ENCODE results near the gene CAPN15.
A peak's percentile ranks its signal among the peaks of the same experiment; 100 is the strongest.
"Not testable (repeated sequence)": the region's sequence is repeated elsewhere in the genome, so short reads cannot be mapped to it uniquely, and the experiment has no call there.

CAPN15 gene

DNA sequence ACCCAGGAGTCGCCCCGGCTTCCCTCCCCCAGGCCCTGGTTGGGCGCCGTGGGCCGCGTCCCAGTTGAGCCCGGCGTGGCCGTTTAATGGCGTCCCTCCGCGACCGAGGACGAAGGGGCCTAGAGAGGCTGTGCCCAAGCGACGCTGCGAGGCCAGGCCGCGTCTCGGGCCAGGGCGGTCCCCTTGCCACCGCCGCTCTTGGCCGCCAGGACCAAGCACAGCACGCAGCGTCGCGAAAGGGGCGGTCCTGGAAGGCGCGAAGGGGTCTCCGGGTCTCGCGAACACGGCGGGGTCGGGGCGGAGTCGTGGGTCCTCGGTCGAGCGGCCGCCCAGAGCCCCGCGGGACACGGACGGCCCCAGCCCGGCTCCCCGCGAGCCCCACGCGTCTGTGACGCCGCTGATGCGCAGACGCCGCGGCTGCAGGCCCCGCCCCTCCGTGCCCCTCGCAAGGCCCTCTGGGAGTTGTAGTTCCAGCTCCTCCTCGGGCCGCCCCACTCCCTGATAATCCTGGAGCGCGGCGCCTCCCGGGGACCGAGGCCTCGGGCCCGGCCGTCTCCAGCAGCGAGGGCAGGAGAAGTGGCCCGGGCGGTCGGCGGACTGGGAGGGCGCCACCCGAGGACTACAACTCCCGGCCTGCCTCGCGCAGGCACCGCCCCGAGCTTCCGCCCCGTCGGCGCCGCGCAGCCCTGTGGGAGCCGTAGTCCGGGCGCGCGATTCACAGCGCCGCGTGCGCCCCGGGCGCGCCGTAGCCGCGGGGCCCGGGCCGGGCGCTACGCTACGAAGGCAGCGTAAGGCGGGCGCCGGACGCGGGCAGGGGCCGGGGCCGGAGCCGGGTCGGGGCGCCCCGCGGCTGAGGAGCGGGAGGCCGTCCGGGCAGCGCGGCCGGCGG is at the start of gene CAPN15:
Gene CAPN15, plus strand, starts transcription at position 698 of the 889 bp plus-strand sequence. CDS start 19,127 bp downstream, outside the sequence.
- Histone ChIP-seq H3K4me1 (ENCODE audit: insufficient read depth, low read length) (peaks cover 33% of the 10 kb centered on the region), H3K36me3 (ENCODE audit: insufficient read depth, low read length) (no peaks in the 10 kb centered on the region)

DNA sequence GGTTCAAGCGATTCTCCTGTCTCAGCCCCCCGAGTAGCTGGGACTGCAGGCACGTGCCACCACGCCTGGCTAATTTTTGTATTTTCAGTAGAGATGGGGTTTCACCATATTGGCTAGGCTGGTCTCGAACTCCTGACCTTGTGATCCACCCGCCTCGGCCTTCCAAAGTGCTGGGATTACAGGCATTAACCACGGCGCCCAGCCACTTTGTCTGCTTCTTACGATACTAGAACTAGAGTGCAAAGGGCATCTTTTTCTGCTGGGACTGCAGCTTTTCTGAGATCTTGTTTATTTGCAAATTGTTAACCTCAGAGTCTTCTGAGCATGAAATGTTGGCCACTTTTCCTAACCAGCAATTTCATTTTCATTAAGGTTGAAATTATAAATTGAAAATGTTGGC is 49.2 kb upstream of the CAPN15 start:
- not testable (repeated sequence) for H3K36me3 ChIP-seq (ENCODE audit: insufficient read depth, low read length); H3K27me3 ChIP-seq (ENCODE audit: control insufficient read depth in 1 of 2, insufficient read depth in 2 of 2, low read length in 2 of 2); H3K9ac ChIP-seq (ENCODE audit: low read length); H3K27ac ChIP-seq (ENCODE audit: low read depth, low read length); H3K4me3 ChIP-seq (ENCODE audit: low read depth in 1 of 2, low read length in 2 of 2); H3K4me1 ChIP-seq (ENCODE audit: insufficient read depth, low read length); H3K9me3 ChIP-seq (ENCODE audit: low read length)

More for the DNA sequence above, at the start of gene CAPN15:
- Histone ChIP-seq H3K9ac (ENCODE audit: low read length) (peak within 1 kb of the TSS; percentile 84), H3K27ac (ENCODE audit: low read depth, low read length) (peak within 1 kb of the TSS; percentile 90), H3K9me3 (ENCODE audit: low read length) (no peaks in the 10 kb centered on the region), H3K4me3 (ENCODE audit: low read depth in 1 of 2, low read length in 2 of 2) (peak within 1 kb of the TSS; percentile 83 to 86), H3K27me3 (ENCODE audit: control insufficient read depth in 1 of 2, insufficient read depth in 2 of 2, low read length in 2 of 2) (no peaks in the 10 kb centered on the region)

DNA sequence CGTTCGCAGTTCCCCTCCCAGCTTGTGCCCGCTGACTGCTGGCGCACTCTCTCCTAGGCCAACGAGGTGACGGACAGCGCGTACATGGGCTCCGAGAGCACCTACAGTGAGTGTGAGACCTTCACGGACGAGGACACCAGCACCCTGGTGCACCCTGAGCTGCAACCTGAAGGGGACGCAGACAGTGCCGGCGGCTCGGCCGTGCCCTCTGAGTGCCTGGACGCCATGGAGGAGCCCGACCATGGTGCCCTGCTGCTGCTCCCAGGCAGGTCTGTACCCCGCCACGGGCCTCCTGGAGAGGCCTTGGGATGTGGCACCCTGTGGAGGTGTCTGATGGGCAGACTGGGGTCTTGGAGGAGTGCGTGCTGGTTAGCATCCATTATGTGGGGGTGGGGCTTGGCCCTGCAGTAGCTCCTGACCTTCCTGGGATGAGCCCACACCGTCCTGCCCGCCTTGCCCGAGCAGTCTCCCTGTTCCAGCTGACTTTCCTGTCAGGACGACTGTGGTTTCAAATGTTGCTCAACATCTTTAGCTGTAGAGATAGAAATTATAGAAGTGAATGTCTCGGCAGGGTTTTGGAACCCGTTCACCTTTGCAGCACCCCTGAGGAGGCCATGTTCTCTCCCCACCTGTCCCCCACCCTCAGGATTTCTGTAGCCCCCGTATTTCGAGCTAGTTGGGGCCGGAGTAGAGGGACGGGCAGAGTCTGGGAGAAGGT is 44.9 kb upstream of the CAPN15 start:
- Histone ChIP-seq H3K9ac (ENCODE audit: low read length) (no peak overlapping the region), H3K27ac (ENCODE audit: low read depth, low read length) (no peak overlapping the region), H3K36me3 (ENCODE audit: insufficient read depth, low read length) (no peaks in the 10 kb centered on the region)

DNA sequence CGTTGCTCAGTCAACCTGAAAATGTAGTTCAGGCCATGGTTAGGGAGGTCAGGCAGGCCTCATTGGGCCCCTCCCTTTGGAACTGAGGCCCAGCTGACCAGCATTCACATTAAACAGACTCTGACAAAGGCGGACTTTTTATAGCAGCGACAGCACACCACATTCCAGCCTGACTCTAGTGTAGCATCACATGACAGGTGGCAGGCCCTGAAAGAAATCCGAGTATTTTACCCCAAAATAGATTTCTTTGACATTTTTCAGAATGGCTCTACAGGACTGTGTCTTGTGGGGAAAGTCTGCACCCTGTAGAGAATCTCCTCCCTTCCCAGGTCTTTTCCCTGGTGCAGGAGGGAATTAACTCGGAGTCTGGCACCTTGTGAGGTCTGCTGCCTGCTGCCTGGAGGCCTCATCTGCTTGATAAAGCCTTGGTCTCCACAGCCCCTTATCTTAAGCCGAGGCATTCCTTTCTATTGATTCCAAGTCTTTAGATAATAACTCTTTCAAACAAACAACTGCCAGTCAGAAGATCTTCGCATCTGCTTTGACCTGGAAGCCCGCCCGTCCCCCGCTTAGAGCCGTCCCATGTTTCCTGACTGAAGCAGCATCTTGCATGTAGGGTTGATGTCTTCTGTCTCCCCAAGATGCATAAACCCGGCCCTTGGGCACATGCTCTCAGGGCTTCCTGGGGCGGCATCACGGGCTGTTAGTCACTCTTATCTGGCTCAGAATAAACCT is 44.0 kb upstream of the CAPN15 start:
- Histone ChIP-seq H3K4me1 (ENCODE audit: insufficient read depth, low read length) (no peaks in the 10 kb centered on the region), H3K36me3 (ENCODE audit: insufficient read depth, low read length) (no peaks in the 10 kb centered on the region), H3K27me3 (ENCODE audit: control insufficient read depth in 1 of 2, insufficient read depth in 2 of 2, low read length in 2 of 2) (no peaks in the 10 kb centered on the region), H3K9ac (ENCODE audit: low read length) (no peak overlapping the region), H3K4me3 (ENCODE audit: low read depth in 1 of 2, low read length in 2 of 2) (no peak overlapping the region), H3K27ac (ENCODE audit: low read depth, low read length) (no peak overlapping the region), H3K9me3 (ENCODE audit: low read length) (no peaks in the 10 kb centered on the region)

More for the DNA sequence above, 44.9 kb upstream of the CAPN15 start:
- Histone ChIP-seq H3K4me1 (ENCODE audit: insufficient read depth, low read length) (no peaks in the 10 kb centered on the region), H3K4me3 (ENCODE audit: low read depth in 1 of 2, low read length in 2 of 2) (no peak overlapping the region), H3K27me3 (ENCODE audit: control insufficient read depth in 1 of 2, insufficient read depth in 2 of 2, low read length in 2 of 2) (no peaks in the 10 kb centered on the region), H3K9me3 (ENCODE audit: low read length) (no peaks in the 10 kb centered on the region)

DNA sequence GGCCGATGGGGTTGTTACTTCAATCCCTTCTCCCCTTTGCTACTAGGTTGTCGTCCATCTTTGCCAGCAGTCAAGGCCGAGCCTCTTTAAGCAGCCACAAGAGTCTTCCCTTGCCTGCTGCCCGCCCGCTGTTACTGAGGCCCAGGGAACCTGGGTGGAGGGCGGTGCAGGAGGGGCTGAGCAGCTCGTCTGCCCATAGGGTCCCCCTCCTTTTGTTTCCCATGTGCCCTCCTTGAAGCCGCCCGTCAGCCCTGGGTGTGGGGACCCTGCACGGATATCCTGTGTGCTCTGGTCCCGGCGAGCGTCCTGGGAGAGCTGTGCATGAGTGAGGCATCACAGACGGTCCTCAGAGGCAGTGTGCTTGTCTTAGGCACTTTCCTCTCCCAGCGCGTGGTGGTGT is 37.9 kb upstream of the CAPN15 start:
- H3K36me3 ChIP-seq (ENCODE audit: insufficient read depth, low read length) = peaks cover 23% of the 10 kb centered on the region
- no peak overlapping the region for H3K4me3 ChIP-seq (ENCODE audit: low read depth in 1 of 2, low read length in 2 of 2)

DNA sequence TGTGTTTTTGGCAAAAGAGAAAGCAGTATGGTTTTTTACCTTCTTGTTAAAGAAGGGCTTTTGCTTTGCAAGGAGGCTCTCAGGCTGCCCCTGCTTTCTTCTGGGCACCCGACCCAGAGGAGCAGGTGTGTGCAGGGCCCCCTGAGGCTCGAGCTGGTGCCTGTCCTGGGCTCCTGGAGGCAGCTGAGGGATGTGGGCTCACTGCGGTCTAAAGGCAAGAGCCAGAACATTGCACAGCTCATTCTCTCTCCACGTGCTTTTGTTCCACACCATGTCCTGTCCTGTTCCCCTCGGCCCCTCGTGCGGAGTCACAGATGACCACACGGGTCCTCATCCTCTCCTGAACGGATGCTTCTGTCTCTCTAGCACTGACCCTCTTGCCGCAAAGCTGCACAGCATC is 36.7 kb upstream of the CAPN15 start:
- H3K36me3 ChIP-seq (ENCODE audit: insufficient read depth, low read length) = peaks cover 23% of the 10 kb centered on the region
- no peaks in the 10 kb centered on the region for H3K9me3 ChIP-seq (ENCODE audit: low read length)
- H3K4me1 ChIP-seq (ENCODE audit: insufficient read depth, low read length) = no peaks in the 10 kb centered on the region
- H3K4me3 ChIP-seq (ENCODE audit: low read depth in 1 of 2, low read length in 2 of 2) = no peak overlapping the region
- H3K27ac ChIP-seq (ENCODE audit: low read depth, low read length) = no peak overlapping the region
- H3K27me3 ChIP-seq (ENCODE audit: control insufficient read depth in 1 of 2, insufficient read depth in 2 of 2, low read length in 2 of 2) = no peaks in the 10 kb centered on the region
- no peak overlapping the region for H3K9ac ChIP-seq (ENCODE audit: low read length)

More for the DNA sequence above, 37.9 kb upstream of the CAPN15 start:
- H3K4me1 ChIP-seq (ENCODE audit: insufficient read depth, low read length) = no peaks in the 10 kb centered on the region
- no peaks in the 10 kb centered on the region for H3K9me3 ChIP-seq (ENCODE audit: low read length)
- no peaks in the 10 kb centered on the region for H3K27me3 ChIP-seq (ENCODE audit: control insufficient read depth in 1 of 2, insufficient read depth in 2 of 2, low read length in 2 of 2)
- no peak overlapping the region for H3K27ac ChIP-seq (ENCODE audit: low read depth, low read length)
- no peak overlapping the region for H3K9ac ChIP-seq (ENCODE audit: low read length)

DNA sequence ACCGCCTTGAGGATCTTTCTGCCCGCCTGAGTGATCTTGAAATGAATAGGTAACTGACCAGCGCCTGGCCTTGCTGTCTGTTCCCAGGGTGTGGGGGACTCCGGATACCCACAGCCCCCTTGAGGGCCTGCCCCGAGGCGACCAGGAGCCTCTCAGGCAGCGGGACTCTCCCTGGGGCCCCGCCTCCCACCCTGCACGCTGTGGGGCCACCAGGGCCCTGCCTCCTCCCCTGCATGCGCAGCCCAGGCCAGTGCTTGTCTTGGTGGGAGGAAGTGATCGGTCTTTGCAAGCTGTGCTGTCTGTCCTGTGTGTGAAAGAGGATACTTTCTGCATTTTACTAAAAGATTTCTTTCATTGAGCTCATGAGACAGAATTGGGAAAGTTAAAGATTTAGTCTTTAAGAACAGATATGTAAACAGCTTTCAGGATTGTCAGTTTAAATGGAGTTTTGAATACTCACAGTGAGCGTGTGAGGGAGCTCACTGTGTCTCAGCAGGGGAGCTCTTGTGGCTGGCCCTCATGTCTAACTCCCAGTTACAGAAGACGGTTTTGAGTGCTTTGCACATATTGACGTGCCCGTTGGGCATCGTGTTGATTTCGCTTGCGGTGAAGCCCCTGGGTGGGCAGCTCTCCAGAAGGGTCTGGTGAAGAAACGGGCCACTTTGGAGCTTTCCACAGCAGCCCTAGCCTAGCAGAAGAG is 36.1 kb upstream of the CAPN15 start:
- no peaks in the 10 kb centered on the region for H3K27me3 ChIP-seq (ENCODE audit: control insufficient read depth in 1 of 2, insufficient read depth in 2 of 2, low read length in 2 of 2)
- H3K9me3 ChIP-seq (ENCODE audit: low read length) = no peaks in the 10 kb centered on the region
- H3K9ac ChIP-seq (ENCODE audit: low read length) = no peak overlapping the region
- no peak overlapping the region for H3K4me3 ChIP-seq (ENCODE audit: low read depth in 1 of 2, low read length in 2 of 2)
- no peaks in the 10 kb centered on the region for H3K4me1 ChIP-seq (ENCODE audit: insufficient read depth, low read length)
- H3K27ac ChIP-seq (ENCODE audit: low read depth, low read length) = no peak overlapping the region
- peaks cover 23% of the 10 kb centered on the region for H3K36me3 ChIP-seq (ENCODE audit: insufficient read depth, low read length)

GRCh38 chr16:492211-492875 is 35.2 kb upstream of the CAPN15 start:
- no peaks in the 10 kb centered on the region for H3K4me1 ChIP-seq (ENCODE audit: insufficient read depth, low read length)
- no peak overlapping the region for H3K4me3 ChIP-seq (ENCODE audit: low read depth in 1 of 2, low read length in 2 of 2)
- H3K9me3 ChIP-seq (ENCODE audit: low read length) = no peaks in the 10 kb centered on the region
- no peak overlapping the region for H3K27ac ChIP-seq (ENCODE audit: low read depth, low read length)
- no peaks in the 10 kb centered on the region for H3K27me3 ChIP-seq (ENCODE audit: control insufficient read depth in 1 of 2, insufficient read depth in 2 of 2, low read length in 2 of 2)
- H3K9ac ChIP-seq (ENCODE audit: low read length) = no peak overlapping the region
- peaks cover 23% of the 10 kb centered on the region for H3K36me3 ChIP-seq (ENCODE audit: insufficient read depth, low read length)

GRCh38 chr16:494676-495075 is 32.8 kb upstream of the CAPN15 start:
- H3K4me3 ChIP-seq (ENCODE audit: low read depth in 1 of 2, low read length in 2 of 2); H3K4me1 ChIP-seq (ENCODE audit: insufficient read depth, low read length); H3K27me3 ChIP-seq (ENCODE audit: control insufficient read depth in 1 of 2, insufficient read depth in 2 of 2, low read length in 2 of 2); H3K9ac ChIP-seq (ENCODE audit: low read length); H3K27ac ChIP-seq (ENCODE audit: low read depth, low read length); H3K9me3 ChIP-seq (ENCODE audit: low read length): not testable (repeated sequence)
- H3K36me3 ChIP-seq (ENCODE audit: insufficient read depth, low read length) = peaks cover 16% of the 10 kb centered on the region

- Histone ChIP-seq H3K9me3 (ENCODE audit: low read length) (no peaks in the 10 kb centered on the region), H3K4me1 (ENCODE audit: insufficient read depth, low read length) (no peaks in the 10 kb centered on the region), H3K9ac (ENCODE audit: low read length) (no peak overlapping the region), H3K27ac (ENCODE audit: low read depth, low read length) (no peak overlapping the region), H3K4me3 (ENCODE audit: low read depth in 1 of 2, low read length in 2 of 2) (no peak overlapping the region), H3K36me3 (ENCODE audit: insufficient read depth, low read length) (peaks cover 11% of the 10 kb centered on the region), H3K27me3 (ENCODE audit: control insufficient read depth in 1 of 2, insufficient read depth in 2 of 2, low read length in 2 of 2) (no peaks in the 10 kb centered on the region)
Measured at GRCh38 chr16:495127-495748, 32.3 kb upstream of the CAPN15 start.

All from muscle layer of colon (tissue), 2 donors.